A549 (cell line): ENCODE measurements around the gene GJB1.

Experiments used
- CBX8 ChIP-seq: fragments of 200-600 bp; sonication (generic); IDR thresholded peaks from 2 replicates; pipeline ENCODE4 v1.6.1; 2016
- CTCF ChIP-seq: fragments of >200 bp; sonication (Bioruptor Twin); formaldehyde crosslinking; IDR thresholded peaks from 3 replicates; pipeline ENCODE4 v1.5.1; 2016
- EP300 ChIP-seq, 2 experiments: fragments of >200 bp; sonication (Bioruptor Twin); formaldehyde crosslinking; IDR thresholded peaks; 2 replicates in 1 of 2; 3 replicates in 1 of 2; pipeline ENCODE4 v1.6.1; 2016 to 2017
- FOSB ChIP-seq: fragments of 250-450 bp; sonication (Bioruptor Pico); IDR thresholded peaks from 2 replicates; pipeline ENCODE4 v1.5.0; 2020; ENCODE audit warnings: mild to moderate bottlenecking, moderate library complexity
- POLR2A ChIP-seq: IDR thresholded peaks from 2 replicates; pipeline ENCODE4 v1.6.1; 2012; ENCODE audit warnings: mild to moderate bottlenecking, low read length
- ZNF302 ChIP-seq: fragments of 250-450 bp; sonication (Bioruptor Pico); IDR thresholded peaks from 2 replicates; pipeline ENCODE4 v1.9.0; 2021; ENCODE audit warnings: inconsistent platforms, mild to moderate bottlenecking, moderate library complexity

GRCh38 chrX:71214152-71214551, 8.9 kb upstream of the GJB1 start:
- no peak for TF ChIP-seq EP300 (IDR thresholded peaks at IDR 0.05)
- no peak for TF ChIP-seq FOSB (CRISPR knock-in tag)
- no peak for TF ChIP-seq POLR2A
- no peak for TF ChIP-seq CBX8
- no peak for TF ChIP-seq CTCF
- TF ChIP-seq ZNF302 (CRISPR knock-in tag), result no peak
